ENCODE measurements around the gene PHF21A.

DNA sequence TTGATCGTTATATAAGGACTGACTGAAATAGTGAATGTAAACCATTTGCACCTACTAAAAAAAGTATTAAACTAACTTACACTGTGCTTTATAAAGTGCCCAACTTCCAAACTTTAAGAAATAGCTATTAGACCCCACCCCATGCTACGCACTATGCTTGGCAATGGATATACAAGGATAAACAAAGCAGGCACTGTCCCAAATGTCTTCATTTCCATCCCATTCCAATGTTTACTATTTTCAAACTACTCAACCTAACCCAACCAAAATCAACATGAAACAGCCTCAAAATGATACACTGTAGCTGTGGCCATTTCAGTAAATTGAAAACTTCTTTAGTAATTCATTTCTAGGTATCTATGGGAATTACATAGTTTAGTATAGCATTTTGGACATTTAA is 12.5 kb downstream of the PHF21A start:
- TF ChIP-seq CTCF (IDR thresholded peaks at IDR 0.05; ENCODE audit: low read depth, low read length), result no peak
- no peak for TF ChIP-seq POLR2A (IDR thresholded peaks at IDR 0.05; ENCODE audit: extremely low read depth, insufficient read length)
- TF ChIP-seq, protein P1, sequence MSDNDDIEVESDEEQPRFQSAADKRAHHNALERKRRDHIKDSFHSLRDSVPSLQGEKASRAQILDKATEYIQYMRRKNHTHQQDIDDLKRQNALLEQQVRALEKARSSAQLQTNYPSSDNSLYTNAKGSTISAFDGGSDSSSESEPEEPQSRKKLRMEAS (IDR thresholded peaks at IDR 0.05; ENCODE audit: low read depth, low read length), result no peak
- TF ChIP-seq MYC (IDR thresholded peaks at IDR 0.05; ENCODE audit: low read depth, low read length), result no peak

Measured in NB4 (cell line).